Hematopoietic multipotent progenitor cell treated with erythropoietin and hydrocortisone succinate and interleukin-3 and kit ligand, for 4 days (in vitro differentiated cells): ENCODE results near the gene TIMM13.
"Not testable (repeated sequence)": the region's sequence is repeated elsewhere in the genome, so short reads cannot be mapped to it uniquely, and the experiment has no call there.

Experiments used
- DNase-seq: peaks from one replicate; pipeline ENCODE4 v3.0.0-alpha.2; 2015

Gene TIMM13

DNA sequence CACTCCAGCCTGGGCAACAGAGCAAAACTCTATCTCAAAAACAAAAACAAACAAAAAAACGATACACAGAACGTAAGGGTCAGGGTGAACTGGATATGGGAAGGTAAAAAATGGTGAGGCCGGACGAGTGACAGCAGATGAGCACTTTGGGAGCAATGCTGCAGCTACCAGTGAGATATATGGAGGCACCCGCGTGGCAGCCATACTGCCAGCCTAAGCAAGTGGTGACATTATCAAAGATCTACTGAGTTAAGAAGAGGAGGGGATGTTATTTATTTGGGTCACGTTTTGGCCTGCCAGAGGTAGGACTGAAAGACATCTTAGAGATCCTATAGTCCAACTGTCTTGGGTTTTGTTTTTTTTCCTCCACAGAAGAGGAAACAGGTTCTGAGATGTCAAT lies 14.2 kb downstream of the TIMM13 start:
- DNase-seq: no peak

DNA sequence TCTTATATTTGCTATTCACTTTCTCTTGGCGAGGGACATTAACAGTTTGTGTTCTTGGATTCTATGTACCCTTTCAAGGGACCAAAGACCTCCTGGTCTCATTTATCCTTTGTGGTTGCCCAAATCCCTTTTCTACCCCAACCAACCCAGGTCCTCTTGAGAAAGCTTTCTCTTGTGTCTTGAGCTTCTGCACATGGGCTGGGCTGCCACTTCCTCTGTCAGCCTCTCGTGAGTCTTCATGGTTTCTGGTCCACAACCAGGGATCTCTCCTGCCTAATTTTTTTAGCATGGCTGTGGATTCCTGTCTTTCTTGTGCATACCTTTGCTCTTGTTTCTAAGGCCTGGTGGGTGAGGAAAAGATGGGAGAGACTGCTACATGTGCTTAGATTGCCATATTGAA lies 14.9 kb downstream of the TIMM13 start:
- DNase-seq: peak; percentile 38

DNA sequence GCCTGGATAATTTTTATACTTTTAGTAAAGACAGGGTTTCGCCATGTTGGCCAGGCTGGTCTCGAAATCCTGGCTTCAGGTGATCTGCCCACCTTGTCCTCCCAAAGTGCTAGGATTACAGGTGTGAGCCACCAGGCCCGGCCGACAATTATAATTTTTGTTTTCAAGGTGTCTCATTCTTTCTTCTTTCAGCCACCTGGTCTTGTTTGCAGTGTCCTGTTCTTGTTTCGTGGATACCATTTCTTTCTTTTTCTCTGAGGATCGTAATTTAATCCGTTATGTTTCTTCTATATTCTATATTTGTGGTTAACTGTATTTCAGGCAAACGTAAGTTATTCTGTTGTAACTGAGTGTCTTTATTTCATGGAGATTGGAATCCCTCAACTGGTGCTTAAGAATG lies 15.7 kb downstream of the TIMM13 start:
- no peak for DNase-seq

DNA sequence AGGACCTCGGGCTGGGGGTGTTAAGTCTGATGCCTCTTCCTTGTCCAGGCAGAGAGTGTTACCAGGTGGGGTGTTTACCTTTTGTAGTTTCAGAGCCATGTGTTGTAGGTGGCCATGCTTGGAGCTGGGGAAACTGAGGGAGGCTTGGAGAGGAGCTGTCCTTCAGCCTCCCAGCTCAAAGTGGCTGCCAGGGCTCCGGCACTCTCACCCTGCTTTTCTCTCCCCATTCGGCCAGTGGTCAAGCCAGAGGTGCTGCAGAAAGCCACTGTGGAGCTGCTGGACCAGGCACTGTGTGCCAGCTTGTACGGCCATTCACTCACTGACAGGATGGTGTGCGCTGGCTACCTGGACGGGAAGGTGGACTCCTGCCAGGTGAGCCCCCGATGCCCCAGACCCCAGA lies 17.4 kb downstream of the TIMM13 start:
- DNase-seq: no peak

DNA sequence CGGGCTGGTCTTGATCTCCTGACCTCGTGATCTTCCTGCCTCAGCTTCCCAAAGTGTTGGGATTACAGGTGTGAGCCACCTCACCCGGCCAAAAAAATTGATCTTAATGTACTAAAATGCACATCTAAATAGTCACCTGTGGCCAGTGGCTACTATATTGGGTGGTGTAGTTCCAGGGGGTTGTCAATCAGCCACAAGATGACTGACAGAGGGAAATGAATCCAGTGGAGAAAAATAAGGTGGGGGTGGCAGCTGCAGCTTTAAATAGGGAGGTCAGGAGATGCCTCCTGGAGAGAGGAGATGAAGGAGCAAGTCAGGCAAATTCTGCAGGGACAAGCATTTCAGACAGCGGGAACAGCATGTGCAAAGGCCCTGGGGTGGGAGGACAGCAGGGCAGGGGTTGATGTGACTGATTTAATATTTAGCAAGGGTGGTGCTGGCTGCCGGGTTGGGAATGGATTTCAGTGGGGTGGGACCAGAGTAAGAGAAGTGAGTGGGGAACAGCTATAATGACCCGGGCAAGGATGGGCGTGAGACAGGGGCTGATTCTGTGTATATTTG lies 18.0 kb downstream of the TIMM13 start:
- no peak for DNase-seq

DNA sequence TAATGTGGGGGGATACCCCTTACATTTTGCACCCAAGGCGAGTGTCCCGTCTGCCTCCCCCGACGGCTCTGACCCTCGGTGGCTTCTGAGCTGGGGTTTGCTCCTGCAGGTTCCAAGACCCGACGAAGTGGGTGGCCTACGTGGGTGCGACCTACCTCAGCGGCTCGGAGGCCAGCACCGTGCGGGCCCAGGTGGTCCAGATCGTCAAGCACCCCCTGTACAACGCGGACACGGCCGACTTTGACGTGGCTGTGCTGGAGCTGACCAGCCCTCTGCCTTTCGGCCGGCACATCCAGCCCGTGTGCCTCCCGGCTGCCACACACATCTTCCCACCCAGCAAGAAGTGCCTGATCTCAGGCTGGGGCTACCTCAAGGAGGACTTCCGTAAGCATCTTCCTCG lies 19.1 kb downstream of the TIMM13 start:
- no peak for DNase-seq

DNA sequence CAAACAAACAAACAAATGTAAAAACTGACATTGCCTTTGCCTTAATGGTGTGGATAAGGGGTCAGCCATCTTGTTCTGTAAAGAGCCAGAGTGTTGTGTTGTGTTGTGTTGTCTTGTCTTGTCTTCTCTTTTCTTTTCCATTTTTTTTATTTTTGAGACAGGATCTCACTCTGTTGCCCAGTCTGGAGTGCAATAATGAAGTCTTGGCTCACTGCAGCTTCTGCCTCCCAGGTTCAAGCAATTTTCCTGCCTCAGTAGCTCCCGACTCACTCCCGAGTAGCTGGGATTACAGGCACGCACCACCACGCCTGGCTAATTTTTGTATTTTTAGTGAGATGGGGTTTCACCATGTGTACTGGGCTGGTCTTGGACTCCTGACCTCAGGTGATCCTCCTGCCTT lies 27.8 kb downstream of the TIMM13 start:
- no peak for DNase-seq

DNA sequence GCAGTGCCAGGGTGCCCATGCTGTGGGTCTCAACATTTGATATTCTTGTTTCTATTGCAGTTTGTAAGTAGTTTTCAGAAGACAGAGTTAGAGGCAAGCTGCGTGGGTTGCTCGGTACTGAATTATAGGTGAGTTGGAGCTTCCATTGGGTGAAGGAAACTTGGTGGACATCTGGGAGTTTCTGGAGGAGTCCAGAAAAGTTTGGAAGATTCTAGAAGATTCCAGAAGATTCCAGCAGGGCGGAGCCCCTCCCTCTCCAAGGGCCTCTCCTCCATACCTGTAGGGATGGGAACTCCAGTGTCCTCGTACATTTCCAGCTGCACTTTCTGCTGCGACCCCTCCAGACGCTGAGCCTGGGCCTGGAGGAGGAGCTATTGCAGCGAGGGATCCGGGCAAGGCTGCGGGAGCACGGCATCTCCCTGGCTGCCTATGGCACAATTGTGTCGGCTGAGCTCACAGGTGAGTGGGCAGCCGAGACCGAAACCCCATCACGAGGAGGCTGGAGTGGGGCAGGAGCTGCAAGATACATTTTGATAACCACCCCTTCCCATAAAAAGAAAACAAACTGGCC lies 28.6 kb downstream of the TIMM13 start:
- DNase-seq: no peak

DNA sequence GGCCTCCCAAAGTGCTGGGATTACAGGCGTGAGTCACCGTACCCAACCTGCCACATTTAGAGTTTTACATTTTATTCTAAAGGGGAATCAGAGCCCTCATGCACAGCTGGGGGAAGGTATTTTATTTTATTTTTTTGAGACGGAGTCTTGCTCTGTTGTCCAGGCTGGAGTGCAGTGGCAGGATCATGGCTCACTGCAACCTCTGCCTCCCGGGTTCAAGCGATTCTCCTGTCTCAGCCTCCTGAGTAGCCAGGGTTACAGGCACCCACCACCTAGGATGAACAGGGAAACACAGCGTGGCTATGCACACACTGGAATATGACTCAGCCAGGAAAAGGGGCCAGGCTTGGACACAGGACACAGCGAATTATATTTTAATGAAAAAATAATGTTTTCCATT lies 30.2 kb downstream of the TIMM13 start:
- not testable (repeated sequence) for DNase-seq

DNA sequence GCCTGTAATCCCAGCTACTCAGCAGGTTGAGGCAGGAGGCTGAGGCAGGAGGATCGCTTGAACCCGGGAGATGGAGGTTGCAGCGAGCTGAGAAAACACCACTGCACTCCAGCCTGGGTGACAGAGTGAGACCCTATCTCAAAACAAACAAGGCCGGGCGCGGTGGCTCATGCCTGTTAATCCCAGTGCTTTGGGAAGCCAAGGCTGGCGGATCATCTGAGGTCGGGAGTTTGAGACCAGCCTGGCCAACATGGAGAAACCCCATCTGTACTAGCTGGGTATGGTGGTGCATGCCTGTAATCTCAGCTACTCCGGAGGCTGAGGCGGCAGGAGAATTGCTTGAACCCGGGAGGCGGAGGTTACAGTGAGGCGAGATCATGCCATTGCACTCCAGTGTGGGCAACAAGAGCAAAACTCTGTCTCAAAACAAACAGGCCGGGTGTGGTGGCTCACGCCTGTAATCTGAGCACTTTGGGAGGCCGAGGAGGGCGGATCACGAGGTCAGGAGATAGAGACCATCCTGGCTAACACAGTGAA lies 32.0 kb downstream of the TIMM13 start:
- not testable (repeated sequence) for DNase-seq

DNA sequence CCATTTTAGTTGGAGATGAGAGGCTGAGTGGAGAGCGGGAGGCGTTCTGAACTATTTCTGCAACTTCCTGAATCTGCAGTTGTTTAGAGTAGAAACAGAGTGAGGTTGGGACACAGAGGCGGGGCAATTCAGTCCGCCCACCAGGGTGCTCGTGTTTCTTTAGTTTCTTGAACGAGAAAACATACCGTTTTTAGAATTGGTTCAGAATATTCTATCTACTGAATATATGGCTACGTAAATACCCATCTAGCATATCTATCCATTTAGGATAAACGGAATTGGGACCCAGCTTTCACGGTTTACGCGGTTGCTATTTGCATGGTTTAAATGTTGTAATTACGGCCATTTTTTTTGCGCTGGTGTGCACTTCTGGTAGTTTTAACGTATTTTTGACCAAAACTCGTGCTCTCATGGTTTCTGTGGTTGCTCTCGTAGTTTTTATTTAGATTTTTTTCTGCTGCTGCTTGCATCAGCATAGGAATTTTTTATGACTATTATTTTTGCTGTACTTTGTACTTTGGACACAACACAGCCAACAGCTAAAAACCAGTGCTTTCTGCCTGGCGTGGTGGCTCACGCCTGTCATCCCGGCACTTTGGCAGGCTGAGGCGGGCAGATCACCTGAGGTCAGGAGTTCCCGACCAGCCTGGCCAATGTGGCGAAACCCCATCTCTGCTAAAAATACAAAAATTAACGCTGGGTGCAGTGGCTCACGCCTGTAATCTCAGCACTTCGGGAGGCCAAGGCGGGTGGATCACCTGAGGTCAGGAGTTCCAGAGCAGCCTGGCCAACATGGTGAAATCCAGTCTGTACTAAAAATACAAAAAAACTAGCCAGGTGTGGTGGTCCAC lies 32.7 kb downstream of the TIMM13 start:
- peak; percentile 66 for DNase-seq

DNA sequence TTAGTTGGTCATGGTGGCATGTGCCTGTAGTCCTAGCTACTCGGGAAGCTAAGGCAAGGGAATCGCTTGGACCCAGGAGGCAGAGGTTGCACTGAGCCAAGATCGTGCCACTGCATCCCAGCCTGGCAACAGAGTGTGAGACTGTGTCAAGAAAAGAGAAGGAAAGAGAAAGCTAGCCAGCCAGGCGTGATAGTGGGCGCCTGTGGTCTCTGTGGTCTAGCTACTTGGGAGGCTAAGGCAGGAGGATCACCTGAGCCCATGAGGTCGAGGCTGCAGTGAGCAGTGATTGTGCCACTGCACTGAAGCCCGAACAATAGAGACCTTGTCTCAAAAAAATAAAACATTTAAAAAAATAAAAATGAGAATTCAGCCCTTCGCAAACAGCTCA lies 33.3 kb downstream of the TIMM13 start:
- no peak for DNase-seq

DNA sequence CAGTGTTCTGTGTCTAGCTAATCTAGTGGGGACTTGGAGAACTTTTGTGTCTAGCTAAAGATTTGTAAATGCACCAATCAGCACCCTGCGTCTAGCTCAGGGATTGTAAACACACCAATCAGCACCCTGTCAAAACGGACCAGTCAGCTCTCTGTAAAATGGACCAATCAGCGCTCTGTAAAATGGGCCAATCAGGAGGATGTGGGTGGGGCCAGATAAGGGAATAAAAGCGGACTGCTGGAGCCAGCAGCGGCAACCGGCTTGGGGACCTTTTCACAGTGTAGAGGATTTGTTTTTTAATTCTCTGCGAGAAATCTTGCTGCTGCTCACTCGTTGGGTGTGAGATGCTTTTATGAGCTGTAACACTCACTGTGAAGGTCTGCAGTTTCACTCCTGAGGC lies 34.5 kb downstream of the TIMM13 start:
- DNase-seq: not testable (repeated sequence)

DNA sequence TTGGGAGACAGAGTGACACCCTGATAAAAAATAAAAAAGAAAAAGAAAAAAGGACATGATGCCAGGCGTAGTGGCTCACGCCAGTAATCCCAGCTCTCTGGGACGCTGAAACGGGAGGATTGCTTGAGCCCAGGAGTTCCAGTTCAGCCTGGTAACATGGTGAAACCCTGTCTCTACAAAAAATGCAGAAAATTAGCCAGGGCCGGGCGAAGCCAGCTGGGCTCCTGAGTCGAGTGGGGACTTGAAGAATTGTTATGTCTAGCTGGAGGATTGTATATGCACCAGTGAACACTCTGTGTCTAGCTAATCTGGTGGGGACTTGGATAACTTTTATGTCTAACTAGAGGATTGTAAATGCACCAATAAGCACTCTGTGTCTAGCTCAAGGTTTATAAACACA lies 35.0 kb downstream of the TIMM13 start:
- DNase-seq: no peak

DNA sequence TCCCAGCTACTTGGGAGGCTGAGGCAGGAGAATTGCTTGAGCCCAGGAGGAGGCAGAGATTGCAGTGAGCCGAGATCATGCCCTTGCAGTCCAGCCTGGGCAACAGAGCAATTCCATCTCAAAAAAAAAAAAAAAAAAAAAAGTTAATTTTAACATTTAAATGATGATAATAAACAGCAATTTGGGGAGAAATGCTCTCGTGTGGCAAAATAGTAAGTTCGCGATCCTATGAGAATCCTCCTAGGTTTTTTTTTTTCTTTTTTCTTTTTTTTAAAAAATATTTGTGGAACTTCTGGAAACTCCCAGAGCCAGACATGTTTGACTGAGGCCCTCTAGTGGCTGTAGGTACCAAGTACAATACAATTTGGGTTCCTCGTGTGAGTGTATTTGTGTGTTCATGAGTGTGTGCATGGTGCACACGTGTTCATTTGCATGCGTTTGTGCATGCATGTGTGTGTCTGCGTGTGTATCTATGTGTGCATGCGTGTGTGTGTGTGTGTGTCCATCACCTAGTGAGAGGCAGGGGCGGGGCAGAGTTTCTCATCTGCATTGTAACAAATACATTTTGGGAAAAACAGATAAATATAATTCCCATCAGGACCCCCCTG lies 36.2 kb downstream of the TIMM13 start:
- peak; percentile 86 for DNase-seq

DNA sequence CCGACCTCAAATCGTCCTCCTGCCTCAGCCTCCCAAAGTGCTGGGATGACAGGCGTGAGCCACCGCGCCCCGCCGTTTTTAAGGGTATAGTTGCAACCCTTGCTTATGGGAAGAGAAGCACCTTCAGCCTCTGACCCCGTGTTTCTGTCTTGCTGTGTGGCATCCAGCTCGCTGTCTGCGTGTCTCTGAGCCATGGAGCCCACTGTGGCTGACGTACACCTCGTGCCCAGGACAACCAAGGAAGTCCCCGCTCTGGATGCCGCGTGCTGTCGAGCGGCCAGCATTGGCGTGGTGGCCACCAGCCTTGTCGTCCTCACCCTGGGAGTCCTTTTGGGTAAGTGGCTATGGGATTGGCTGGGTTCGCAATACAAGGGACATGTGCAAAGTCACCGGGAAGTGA lies 37.8 kb downstream of the TIMM13 start:
- no peak for DNase-seq

DNA sequence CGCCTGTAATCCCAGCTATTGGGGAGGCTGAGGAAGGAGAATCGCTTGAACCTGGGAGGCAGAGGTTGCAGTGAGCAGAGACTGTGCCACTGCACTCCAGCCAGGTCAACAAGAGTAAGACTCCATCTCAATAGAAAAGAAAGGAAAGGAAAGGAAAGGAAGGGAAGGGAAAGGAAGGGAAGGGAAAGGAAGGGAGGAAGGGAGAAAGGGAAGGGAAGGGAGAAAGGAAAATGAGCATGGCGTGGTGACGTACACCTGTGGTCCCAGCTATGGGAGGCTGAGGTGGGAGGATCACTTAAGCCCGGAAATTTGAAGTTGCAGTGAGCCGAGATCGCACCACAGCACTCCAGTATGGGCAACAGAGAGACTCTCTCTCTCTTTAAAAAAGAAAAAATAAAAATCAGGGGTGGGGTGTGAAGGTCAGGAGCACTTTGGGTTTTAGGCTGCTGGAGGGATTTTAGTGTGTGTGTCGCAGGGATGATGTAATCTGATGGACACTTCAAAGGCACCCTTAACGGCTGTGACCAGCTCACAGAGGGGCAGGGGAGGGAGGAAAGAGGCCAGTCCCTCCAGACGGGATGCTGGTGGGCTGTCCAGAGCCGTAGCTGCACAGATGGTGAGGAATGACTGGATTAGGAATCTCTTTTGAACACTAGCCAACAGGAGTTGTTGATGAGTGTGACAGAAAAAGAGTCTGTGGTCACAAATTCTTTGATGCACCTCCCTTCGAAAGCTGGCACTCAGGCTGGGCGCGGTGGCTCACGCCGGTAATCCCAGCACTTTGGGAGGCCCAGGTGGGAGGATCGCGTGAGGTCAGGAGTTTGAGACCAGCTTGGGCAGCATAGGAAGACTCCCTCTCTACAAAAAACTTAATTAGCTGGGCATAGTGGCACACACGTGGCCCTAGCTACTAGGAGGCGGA lies 39.8 kb downstream of the TIMM13 start:
- no peak for DNase-seq

DNA sequence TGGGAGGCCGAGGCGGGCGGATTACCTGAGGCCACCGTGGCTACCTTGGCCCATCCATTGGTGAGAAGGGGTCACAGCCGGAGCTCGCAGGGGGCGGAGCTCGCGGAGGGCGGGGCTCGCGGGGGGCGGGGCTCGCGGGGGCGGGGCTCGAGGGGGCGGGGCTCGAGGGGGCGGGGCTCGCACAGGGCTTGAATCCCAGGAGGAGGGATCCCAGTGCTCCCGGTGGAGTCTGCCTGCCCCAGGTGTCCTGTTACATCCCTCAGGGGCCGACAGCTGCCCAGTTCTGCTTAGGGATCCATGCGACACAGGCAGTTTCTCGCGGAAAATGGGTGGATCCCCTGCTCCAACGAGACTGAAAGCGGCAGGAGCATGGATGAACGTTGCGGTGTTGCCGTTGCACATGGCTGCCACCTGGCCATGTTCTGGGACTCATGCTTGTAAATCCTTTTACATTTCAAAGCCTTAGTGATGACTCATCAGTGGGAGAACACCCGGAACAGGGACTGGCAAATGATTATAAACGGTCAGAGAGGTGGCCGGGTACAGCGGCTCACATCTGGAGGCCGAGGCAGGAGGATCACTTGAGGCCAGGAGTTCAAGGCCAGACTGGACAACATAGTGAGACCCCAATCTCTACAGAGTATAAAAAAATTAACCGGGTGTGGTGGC lies 42.2 kb downstream of the TIMM13 start:
- DNase-seq: no peak

DNA sequence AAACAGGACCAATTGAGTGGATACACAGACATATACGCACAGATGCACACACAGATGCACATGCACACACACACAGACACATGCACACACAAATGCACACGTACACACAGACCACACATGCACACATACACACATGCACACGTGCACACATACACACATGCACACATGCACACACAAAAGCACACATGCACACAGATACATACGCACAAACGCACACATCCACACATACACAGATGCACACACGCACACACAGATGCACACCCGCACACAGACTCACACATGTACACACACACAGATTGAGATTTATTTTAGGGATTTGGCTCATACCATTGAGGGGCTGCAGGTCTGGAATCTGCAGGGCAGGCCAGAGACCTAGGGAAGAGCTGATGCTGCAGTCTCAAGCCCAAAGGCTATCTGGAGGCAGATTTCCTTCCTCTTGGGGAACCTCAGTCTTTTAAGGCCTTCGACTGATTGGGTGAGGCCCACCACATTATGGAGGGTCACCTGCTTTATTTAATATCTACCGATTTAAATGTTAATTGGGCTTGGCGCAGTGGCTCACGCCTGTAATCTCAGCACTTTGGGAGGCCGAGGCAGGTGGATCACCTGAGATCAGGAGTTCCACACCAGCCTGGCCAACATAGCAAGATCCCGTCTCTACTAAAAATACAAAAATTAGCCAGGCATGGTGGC lies 44.7 kb downstream of the TIMM13 start:
- no peak for DNase-seq

DNA sequence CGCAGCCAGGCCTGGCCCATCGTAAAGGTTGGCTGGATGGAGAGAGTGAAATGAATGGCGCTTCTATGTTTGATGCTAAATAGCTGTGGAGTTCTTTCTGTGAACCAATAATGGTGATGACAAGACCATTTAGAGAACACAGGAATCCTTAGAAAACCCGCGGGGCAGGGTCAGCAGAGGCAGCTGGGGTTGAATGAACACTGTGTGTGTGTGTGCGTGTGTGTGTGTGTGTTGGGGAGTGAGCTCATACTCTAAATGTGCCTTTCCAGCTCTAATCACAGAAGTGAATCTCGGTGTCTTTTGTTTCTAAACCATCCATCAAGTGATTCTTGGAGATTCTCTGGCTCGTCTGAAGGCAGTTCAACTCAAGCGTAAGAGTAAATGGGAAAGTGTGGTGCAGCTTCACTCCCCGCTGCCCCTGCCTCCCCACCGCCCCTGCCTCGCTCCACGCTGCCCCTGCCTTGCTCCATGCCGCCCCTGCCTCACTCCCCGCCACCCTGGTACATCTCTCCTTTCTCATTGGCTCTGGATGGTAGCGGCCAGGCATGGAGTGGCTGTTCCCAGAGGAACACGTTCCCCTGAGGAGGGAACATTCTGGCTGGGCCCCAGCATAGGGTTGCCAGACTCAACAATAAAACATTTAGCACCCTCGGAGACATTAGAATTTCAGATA lies 46.1 kb downstream of the TIMM13 start:
- no peak for DNase-seq

DNA sequence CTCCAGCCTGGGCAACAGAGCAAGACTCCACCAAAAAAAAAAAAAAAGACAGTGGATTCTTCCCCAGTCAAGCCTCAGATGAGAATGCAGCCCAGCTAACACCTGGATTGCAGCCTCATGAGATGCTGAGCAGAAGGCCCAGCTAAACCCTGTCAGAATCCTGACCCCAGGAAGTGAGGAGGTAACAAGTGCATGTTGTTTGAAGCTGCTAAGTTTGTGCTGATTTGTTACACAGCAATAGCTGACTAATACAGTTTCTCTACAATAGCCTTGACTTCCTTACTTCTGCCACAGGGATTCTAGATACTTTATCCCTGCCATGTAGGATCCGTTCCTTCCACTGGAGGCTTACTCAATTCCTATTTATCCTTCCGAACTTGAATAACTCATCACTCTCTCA lies 46.8 kb downstream of the TIMM13 start:
- DNase-seq: no peak
